Measurements from ENCODE around the gene RIC8B. TPM values are rescaled to one million over a fixed set of nuclear protein-coding genes. Genes with fewer than 3 reads are reported as not detected.
"Not testable (repeated sequence)": the region's sequence is repeated elsewhere in the genome, so short reads cannot be mapped to it uniquely, and the experiment has no call there.

Gene RIC8B
- total RNA-seq, 1 experiment from 2014 or later, result 13.5 TPM

- peak; percentile 28 for DNase-seq (ENCODE audit: low read depth)
These were observed 126.8 kb downstream of the RIC8B start for GRCh38 chr12:106901276-106901675.

GRCh38 chr12:106902053-106902452, 127.6 kb downstream of the RIC8B start:
- no peak for DNase-seq (ENCODE audit: low read depth)

DNA sequence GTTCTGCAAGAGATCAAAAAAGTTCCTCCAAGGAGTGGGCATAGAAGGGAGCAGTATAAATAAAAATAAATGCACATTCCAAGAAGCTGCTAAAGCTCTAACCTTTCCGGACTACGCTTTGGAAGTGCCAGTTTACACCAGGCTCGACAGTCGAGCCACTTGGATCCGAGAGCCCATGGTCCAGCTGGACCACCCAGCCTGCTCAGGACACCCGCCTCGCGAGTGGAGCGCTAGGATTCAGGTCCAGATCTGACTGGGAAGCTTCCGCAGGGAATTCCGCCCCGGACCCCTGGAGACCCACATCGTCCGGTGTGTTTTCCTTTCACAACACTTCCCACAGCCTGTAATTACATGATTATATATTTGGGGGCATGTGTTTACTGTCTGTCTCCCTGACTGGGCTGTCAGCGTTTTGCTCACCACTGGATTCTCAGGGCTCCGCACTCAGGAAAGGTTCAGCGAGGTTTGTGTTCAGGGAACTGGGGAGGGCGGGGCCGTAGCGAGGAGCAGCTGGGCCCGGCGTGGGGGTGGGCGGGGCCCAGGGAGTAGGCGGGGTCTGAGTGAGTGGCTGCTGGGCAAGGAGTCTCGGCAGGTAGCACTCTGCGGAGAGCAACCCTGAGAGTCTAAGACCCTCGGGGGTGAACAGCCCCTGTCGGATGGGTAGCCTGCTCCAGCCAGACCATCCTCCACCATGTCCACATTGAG, 128.9 kb downstream of the RIC8B start:
- DNase-seq (ENCODE audit: low read depth), result peak; percentile 43

GRCh38 chr12:106906715-106907114, 132.2 kb downstream of the RIC8B start:
- no peak for DNase-seq (ENCODE audit: low read depth)

- no peak for DNase-seq (ENCODE audit: low read depth)
These were observed 132.9 kb downstream of the RIC8B start for GRCh38 chr12:106907411-106907810.

GRCh38 chr12:106907846-106908245, 133.4 kb downstream of the RIC8B start:
- no peak for DNase-seq (ENCODE audit: low read depth)

- no peak for DNase-seq (ENCODE audit: low read depth)
These were observed 134.1 kb downstream of the RIC8B start for GRCh38 chr12:106908561-106908960.

- no peak for DNase-seq (ENCODE audit: low read depth)
These were observed 135.7 kb downstream of the RIC8B start for GRCh38 chr12:106910202-106910601.

DNA sequence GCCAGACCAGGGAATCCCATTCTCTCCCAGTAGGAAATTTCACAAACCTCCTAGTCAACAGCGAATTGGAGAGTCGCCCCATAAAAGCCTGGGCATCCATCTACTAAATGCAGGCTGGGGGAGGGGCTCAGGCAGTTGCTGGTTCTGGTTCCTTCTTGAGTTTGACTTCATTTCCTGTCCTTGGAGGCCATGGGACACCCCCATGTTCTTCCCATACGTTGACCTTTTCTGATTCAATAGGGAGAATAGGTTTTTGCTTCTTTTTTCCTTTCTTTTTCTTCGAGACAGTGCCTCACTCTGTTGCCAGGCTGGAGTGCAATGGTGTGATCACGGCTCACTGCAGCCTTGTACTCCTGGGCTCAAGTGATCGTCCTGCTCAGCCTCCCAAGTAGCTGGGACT, 137.1 kb downstream of the RIC8B start:
- DNase-seq (ENCODE audit: low read depth), result no peak

- DNase-seq (ENCODE audit: low read depth), result no peak
These were observed 139.0 kb downstream of the RIC8B start for GRCh38 chr12:106913456-106913855.

DNA sequence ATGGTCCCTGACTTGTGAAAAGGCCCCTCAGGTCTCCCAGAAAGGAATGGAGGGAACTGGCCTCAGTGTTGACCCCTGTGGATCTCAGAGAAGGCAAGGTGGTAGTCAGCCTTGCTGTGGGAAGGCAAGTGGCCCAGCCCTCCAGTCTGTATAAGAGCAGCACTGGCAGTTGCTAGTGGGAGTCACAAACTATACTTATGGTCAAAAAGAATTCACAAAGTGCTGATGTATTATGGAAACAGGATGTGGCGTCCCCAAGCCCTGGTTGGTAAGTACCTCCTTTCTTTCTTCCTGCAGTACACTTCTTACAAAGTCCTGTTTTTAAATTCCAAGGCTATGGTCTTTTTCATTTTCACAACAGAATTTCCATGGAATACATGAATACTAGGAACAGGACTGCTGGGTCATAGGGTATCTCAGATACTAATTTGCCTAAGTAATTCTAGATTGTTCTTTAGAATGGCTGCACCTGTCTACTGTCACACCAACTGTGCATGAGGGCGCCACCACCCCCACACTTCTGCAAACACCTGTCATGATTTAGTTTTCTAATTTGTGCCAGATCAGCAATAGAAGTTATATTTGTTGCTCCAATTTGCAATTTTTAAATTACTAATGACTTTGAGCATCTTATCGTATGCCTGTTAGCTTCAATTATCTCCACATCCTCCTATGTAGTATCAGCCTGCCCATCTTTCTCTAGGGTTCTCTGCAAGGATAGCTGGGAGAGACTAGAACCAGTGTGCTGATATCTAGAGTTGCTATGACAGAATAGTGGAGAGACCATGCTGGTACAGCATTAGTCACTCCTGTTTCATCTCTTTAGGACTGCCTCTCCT, 140.5 kb downstream of the RIC8B start:
- DNase-seq (ENCODE audit: low read depth), result no peak

GRCh38 chr12:106915635-106916026, 141.1 kb downstream of the RIC8B start:
- DNase-seq (ENCODE audit: low read depth), result no peak

DNA sequence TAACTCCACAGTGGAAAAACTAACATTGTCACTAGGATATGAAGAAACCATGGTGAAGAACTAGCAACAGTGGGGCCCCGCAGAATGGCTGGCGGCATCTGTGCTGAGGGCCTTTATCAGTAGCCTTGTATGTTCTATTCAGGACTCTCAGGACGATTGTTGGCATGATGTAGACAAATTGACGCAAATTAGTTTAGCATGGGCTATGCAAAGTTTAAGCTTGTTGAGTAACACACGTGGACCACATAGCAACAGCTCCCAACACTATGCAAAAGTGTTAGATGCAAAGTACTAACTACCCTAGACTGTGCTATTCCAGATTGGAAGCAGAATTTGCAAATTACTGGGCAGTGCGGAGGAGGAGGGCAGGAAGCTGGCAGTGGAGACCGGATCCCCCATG, 143.0 kb downstream of the RIC8B start:
- no peak for DNase-seq (ENCODE audit: low read depth)

GRCh38 chr12:106918746-106919145, 144.3 kb downstream of the RIC8B start:
- DNase-seq (ENCODE audit: low read depth), result no peak

DNA sequence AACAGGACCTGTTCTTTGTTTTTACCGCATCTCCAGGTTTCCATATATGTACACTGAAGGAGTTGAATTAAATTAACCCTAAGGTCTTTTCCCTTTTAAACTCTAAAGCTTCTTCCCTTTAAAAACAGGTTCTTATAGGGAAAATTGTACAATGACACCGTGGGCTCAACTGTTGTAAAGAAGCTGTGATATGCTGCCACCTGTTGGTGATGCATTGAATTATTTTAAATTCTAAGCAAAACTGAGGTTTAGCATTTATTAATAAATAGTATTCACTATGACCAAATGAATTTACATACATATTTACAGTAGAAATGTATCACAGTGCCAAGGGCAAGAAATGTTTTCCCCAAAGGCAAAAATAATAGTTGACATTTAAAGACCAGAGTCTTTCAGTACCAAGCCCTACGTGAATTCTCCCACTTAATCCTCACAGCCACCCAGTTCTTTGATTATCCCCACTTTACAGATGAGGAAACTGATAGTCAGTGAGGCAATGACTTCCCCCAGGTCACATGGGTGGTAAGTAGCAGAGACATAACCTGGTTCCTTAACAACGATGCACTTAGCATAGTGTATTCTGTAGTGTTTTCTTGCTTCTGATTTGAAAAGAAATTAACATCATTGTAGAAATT, 145.5 kb downstream of the RIC8B start:
- peak; percentile 49 for DNase-seq (ENCODE audit: low read depth)

- not testable (repeated sequence) for DNase-seq (ENCODE audit: low read depth)
These were observed 147.5 kb downstream of the RIC8B start for GRCh38 chr12:106921976-106922375.

DNA sequence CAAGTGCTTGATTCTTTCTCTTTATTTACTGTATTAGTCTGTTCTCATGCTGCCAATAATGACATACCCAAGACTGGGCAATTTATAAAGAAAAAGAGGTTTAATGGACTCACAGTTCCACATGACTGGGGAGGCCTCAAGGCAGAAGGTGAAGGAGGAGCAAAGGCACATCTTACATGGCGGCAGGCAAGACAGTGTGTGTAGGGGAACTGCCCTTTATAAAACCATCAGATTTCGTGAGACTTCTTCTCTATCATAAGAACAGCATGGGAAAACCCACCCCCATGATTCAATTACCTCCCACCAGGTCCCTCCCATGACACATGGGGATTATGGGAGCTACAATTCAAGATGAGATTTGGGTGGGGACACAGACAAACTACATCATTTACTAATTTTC, 149.1 kb downstream of the RIC8B start:
- DNase-seq (ENCODE audit: low read depth), result not testable (repeated sequence)

- DNase-seq (ENCODE audit: low read depth), result no peak
These were observed 149.9 kb downstream of the RIC8B start for GRCh38 chr12:106924268-106924861.

GRCh38 chr12:106926657-106927056, 152.2 kb downstream of the RIC8B start:
- DNase-seq (ENCODE audit: low read depth), result no peak

GRCh38 chr12:106934277-106934676, 159.8 kb downstream of the RIC8B start:
- DNase-seq (ENCODE audit: low read depth), result no peak
